ENCODE results near the gene VPS50. TPM values are rescaled to one million over a fixed set of nuclear protein-coding genes. Genes with fewer than 3 reads are reported as not detected.

The VPS50 gene
- total and polyA plus RNA-seq, 2 donors (not counting 3 experiments of a cell fraction or from before 2014, with no cell fraction given): 6.6 to 25.6 TPM

- no peaks in the 10 kb centered on the region for H3K27me3 ChIP-seq (ENCODE audit: control insufficient read depth in 2 of 2, insufficient read depth in 2 of 2, low read length in 2 of 2)
- H2AFZ ChIP-seq (ENCODE audit: low read depth, low read length): no peak overlapping the region
- no TSS peak for BruUV-seq (replicated peaks)
- FAIRE-seq (no peak), DNase-seq (ENCODE audit: low read depth, low spot score) (no peak)
- H3K36me3 ChIP-seq (ENCODE audit: control insufficient read depth in 2 of 2, extremely low read depth in 1 of 2, insufficient read depth in 2 of 2, low read length in 2 of 2): peaks cover 2 to 6% of the 10 kb centered on the region in 2 experiments
- H3K27ac ChIP-seq (ENCODE audit: insufficient read depth, low read depth, low read length): no peak overlapping the region
- CTCF ChIA-PET: interaction anchor here (1.3 kb wide), 1 partner anchor 11 kb away, joined by 5 read pairs; no protein-coding TSS in a partner anchor
- intact Hi-C loops (cut with micrococcal nuclease): no loop called here
- dilution Hi-C loops (cut with MboI; ENCODE audit: extremely low pct_ligation_motif_present, low sequenced_read_pairs): no loop called here
- H3K9ac ChIP-seq (replicated peaks; ENCODE audit: extremely low read depth, insufficient read depth, low read length): no peak overlapping the region
- H4K20me1 ChIP-seq (replicated peaks; ENCODE audit: control insufficient read depth, extremely low read depth, insufficient read depth, low read length): no peaks in the 10 kb centered on the region
- H3K9me3 ChIP-seq (replicated peaks; ENCODE audit: control insufficient read depth, insufficient read depth, low read length): no peaks in the 10 kb centered on the region
- H3K4me3 ChIP-seq (replicated peaks in 1 of 3; ENCODE audit: insufficient read depth in 1 of 3, low read depth in 1 of 3, low read length in 3 of 3): no peak overlapping the region
- H3K4me1 ChIP-seq (ENCODE audit: control insufficient read depth, extremely low read depth, insufficient read depth, low read length): no peaks in the 10 kb centered on the region
- no peak overlapping the region for H3K4me2 ChIP-seq (ENCODE audit: insufficient read depth, low read length)
- no peaks in the 10 kb centered on the region for H3K9me1 ChIP-seq (replicated peaks; ENCODE audit: control insufficient read depth, extremely low read depth, insufficient read depth, low read length)
- TF ChIP-seq CTCF (IDR thresholded peaks at IDR 0.05; ENCODE audit: extremely low read depth in 1 of 2, insufficient read depth in 1 of 2, low read depth in 1 of 2, low read length in 2 of 2): no peak
- TF ChIP-seq EZH2 (IDR thresholded peaks at IDR 0.05; ENCODE audit: borderline replicate concordance, low read depth, low read length, severe bottlenecking): no peak
- TF ChIP-seq MYC (IDR thresholded peaks at IDR 0.05; ENCODE audit: low read depth, low read length): no peak
- no peak for TF ChIP-seq GATA2 (IDR thresholded peaks at IDR 0.05; ENCODE audit: insufficient read depth, insufficient read length, low read depth, low read length)
- TF ChIP-seq JUN (IDR thresholded peaks at IDR 0.05; ENCODE audit: borderline replicate concordance, insufficient read depth, insufficient read length, low read depth): no peak
- no peak for TF ChIP-seq MAX (IDR thresholded peaks at IDR 0.05; ENCODE audit: insufficient read depth, insufficient read length)
- TF ChIP-seq POLR2AphosphoS5 (IDR thresholded peaks at IDR 0.05; ENCODE audit: insufficient read depth, low read depth, low read length): no peak
- TF ChIP-seq FOS (IDR thresholded peaks at IDR 0.05; ENCODE audit: borderline replicate concordance, insufficient read depth, low read length): no peak
- TF ChIP-seq POLR2A (IDR thresholded peaks at IDR 0.05; ENCODE audit: low read depth, low read length): no peak
- POLR2A ChIA-PET: no interaction called here
- no peaks in the 10 kb centered on the region for H3K79me2 ChIP-seq (ENCODE audit: control insufficient read depth, insufficient read depth, low read length)
Observed at GRCh38 chr7:93307943-93308342, 75.8 kb downstream of the VPS50 start.
